Mucosa of gallbladder (tissue), 1 donor: ENCODE measurements around the gene HDAC2. TPM values are rescaled to one million over a fixed set of nuclear protein-coding genes. Genes with fewer than 3 reads are reported as not detected.
A peak's percentile ranks its signal among the peaks of the same experiment; 100 is the strongest.

Source experiments
- DNase-seq: peaks from one replicate; pipeline ENCODE4 v3.0.0-alpha.2; 2020; ENCODE audit warnings: low spot score
- total RNA-seq: library from RNA; stranded (reverse); gene quantifications from one replicate; pipeline ENCODE4 v1.2.1, GENCODE V29; 2021
- donor health status: DM: no; HTN: no; CAD: no.

Gene HDAC2
- total RNA-seq, 1 donor from 2014 or later = 64.5 TPM

DNA sequence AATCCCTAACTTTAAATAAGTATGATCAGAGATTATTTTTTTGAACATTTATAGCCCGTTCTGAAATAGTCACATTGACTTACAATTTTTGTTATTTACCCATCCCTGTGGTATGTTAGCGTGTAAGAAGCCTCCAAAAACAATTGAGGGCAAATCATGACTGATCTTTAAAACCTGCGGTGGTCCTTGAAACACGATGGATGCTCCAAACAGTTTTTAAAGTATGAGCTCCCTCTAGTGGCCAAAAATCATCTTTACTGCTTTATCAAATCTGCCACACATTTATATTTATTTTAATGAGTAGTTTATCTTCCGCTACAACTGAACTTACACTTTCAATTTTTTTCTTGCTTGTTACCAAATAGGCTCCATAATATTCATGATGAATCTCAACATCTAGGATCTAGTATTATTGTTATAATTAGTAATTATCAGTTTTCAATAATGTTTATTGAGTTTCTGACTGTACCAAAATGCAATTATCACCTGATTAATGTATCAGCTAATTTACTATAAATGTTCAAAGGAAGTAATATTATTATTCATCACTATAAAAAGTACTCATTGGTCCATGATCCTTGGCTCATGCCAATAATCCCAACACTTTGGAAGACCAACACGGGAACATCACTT is 61.6 kb downstream of the HDAC2 start:
- DNase-seq = no peak

DNA sequence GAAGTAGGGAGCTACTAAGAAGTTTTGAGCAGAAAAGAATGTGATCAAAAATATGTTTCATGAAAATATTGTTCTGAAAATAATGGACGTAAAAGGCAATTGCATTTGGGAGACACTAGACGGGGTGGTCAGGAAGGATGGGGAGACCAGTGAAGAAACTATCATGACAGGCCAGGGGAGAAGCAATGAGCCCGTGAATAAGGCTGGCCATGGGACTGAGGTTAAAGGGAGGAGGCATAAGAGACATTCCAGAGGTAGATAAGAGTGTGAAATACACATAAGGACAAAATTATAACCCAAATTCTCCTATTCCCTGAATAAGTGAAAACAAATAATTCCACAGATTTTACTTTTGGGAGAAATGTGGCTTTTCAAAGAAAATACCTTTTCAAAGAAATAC is 62.1 kb downstream of the HDAC2 start:
- no peak for DNase-seq

DNA sequence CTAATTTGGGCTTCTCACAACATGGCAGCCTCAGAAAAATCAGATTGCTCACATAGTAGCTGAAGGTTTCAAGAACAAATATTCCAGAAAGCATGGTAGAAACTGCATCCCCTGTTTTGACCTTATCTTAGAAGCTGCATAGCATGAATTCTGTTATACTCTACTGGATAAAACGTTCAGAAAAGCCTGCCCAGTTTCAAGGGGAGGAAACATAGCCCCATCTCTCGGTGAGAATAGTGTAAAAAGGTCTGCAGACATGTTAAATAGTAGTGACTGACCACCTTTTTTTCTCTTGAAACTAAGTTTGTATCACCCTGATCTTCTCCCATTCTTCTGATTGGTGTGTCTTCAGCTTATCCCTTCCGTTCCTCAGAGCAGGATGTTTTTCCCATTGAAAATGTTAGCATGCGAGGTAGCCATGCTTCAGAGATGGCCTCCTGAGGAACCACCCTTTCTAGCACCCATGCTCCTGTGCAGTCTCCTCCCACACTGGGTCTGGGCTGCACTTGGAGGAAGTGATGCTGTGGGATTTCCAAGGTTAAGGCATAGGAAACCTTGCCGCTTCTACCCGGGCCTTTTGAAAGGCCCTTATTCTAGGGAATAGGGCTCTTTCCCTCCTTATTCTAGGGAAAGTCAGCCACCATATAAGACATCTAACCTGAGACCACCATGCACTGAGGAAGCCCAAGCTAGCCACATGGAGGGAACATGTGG is 63.7 kb downstream of the HDAC2 start:
- DNase-seq = no peak

DNA sequence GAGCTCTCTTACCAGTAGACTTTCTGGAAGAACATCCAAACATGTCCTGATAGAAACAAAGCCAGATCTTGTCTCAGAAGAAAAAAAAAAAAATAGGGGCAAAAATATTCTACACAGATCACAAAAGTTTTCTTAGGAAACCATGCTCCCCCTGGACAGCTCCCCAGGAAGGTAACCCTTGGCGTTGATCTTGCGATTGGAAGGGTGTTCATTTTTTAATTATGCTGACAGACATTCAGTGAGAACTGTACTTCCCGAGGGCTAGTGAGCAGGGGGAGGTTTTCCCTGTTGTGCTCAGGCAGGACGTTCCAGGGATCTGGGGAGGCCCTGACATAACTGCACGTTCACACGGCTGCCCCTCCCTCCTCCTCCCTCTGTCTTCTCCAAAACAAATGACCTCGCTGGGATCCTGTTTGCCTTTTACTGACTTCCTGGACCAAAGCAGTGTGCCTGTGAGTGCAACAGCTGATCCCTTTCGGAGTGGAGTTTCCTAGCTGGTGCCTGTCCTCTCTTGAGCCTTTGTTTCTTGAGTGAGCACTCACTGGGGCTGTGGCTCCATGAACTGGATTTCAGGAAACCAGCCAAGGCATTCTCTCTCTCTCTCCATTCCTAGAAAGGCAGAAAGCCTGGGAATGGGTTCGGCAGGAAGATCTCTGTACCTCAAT is 67.2 kb downstream of the HDAC2 start:
- peak; percentile 28 for DNase-seq

DNA sequence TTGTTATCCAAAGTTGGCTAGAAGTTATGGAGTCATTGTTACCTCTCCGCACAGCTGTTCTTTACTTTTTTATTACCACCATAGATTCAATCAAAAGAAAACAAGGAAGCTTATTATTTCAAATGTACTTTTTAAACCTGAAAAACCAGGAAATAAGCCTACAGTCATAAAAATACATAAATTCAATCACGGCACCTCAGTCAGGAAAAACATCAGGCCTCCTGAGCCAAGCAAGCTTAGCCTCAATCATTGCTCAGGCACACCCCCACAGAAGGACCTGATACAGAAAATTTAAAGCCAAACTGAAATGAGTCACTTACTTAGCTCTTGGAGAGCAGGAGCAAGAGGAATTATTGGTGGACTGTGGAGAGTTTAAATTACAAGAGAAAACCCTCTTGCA is 69.5 kb downstream of the HDAC2 start:
- no peak for DNase-seq

DNA sequence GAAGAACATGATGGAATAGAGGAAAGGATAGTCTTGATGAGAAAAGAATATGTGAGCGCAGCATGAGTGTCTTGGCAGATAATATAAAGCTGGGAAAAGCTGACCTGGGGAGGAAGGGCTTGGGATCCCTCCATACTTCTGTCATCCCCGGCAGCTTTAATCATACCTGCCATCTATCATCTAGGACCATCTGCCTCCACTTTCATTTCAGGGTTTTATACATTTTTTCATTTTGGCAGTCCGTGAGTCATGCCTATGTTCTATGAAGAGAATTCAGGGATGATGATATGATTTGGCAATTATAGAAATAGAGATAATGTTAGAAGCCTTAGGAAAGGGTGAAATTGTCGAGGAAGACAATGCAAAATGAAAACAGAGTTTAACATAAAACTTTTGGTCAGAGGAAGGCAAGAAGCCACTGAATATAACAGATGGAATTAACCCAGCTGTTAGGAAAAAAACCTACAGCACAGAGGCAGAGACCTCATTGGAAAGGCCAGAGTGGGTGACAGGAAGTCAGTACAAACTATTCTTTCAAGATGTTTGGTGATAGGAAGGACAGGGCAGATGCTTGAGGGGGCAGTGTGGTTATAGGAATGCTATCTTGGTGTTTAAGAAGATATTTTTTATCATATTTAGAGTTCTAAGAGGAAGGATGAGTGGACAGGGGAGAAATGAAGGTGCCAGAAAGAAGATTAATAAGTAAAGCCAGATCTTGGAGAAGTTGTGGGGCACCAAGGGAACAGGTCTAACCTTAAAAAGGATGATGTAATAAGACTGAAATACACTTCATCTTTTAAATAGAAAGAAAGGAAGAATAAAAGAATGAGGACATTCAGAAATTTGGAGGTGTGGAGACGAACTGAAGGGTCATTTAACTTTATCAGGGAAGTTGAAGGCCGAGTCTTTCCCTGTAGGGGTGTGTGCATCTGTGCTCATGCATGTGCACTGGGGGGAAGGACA is 76.0 kb downstream of the HDAC2 start:
- no peak for DNase-seq

DNA sequence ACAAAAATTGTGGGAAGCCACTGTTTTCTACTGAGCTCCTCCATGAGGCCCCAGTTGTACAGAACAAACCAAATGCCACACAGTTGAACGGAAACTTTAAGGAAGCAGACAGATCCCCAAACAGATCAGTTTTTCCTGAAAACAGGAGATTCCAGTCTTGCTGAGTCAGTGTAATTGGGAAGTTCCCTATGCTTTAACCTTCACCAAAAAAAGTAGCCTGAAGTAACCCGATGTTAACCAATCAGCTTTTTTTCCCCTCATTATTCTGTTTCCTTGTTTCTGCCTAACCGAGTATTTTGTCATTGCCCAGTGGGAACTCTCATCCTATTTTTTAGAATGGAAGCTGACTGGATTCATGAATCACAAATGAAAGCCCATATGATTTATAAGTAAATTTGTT is 77.1 kb downstream of the HDAC2 start:
- DNase-seq = no peak

DNA sequence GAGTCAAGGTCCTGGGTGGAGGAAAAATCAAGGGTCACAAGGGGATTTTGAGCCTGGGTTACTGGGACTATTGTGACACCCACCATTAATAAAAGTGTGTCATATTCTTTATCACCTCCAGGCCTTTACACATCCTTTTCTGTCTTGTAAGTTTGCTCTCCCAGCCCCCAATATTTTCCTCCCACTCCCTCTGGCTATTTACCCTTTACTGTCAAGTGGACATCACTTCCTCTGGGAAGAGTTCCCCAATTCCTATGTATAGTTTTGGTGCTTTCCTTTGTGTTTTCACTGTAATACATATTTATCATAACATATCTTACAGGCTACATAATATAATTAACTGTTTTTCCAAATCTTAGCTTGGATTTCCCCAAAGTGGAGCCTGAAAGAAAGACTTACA is 77.5 kb downstream of the HDAC2 start:
- DNase-seq = no peak

DNA sequence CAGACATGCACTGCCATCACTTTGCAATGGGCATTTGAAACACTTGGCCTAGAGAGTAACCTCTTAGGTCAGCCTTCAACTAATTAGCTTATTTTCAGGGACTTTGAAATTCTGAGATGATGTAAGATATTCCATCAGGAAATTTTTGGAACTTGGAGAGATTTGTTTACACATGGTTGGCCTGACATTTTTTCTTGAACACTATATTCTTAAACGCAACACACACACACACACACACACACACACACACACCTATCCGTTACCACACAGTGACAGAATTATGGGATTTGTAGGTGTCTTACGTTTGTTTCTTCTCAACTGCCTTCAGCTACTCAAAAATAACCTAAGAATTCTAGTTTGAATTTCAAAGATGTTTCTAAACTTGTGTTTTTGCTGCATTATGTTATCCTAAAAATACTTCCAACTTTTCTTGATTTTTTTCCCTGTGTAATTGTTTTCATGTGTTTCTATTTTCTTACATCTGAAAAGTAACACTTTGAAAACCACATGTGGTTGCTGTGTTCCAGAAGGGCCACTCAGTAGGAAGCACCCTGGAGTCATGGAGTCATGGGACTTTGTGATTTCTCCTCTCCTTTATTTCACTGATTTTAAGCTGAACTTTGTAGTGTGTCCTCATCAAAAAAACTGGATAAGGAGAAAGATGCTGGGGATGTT is 81.9 kb downstream of the HDAC2 start:
- DNase-seq = no peak

DNA sequence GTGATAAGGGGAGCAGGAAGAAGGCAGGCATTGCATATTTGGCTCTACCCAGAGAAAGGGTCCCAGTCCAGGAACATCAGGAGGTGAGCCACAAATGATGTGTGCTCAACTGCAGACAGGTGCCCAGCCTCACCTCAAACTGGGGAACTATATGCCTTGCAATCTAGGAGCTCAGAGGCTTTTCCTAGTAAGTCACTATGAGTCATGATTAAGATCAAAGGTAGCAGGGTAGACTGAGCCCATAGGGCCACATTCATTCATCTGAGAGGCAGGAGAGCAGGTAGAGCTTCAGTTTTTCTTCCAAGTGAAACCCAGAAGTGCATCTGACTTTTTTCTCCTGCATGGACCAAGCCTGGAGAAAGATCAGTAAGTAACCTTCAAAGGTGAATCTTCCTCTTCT is 82.5 kb downstream of the HDAC2 start:
- DNase-seq = no peak

DNA sequence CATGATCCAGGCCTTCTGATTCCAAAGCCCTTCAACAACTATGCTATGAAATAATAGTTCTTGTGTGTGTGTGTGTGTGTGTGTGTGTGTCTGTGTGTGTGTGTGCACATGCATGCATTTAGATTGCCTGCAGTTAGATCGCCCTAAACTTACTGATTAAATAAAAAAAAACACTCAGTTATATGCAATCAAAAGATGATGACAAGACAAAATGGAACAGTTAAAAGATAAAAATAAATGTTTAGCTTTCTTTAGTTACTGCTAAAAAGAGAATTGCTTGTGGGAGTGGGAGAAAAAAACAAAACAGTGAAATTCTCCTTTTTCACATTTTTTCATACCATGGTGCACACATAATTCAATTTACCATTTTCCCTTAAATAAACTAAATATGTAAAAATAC is 84.4 kb downstream of the HDAC2 start:
- no peak for DNase-seq

DNA sequence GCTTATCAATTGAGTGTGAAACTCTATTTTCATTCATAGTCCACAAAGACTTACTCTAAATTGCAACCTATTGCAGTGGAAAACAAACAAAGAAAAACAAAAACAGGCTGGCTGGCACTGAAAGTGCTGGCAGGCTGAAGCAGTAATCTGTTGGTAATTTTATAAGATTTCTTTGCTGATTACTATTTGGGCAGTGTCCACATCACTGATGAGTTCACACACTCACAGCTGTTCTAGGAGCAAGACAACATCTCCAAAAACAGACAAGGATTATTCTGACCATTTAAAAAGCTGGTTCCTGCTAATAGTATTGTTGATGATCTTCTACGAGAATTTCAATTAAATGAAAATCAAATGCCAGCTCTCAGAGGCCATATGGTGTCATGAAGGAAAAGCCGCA is 86.9 kb downstream of the HDAC2 start:
- no peak for DNase-seq

Other genes with a start within 250 kb of the HDAC2 start
- 114 TPM for gene MARCKS, start 113.8 kb downstream of the HDAC2 start, total RNA-seq